Hematopoietic multipotent progenitor cell treated with erythropoietin and hydrocortisone succinate and interleukin-3 and kit ligand, for 4 days (in vitro differentiated cells): Measurements from ENCODE around the gene SMOC1.
"Not testable (repeated sequence)": the region's sequence is repeated elsewhere in the genome, so short reads cannot be mapped to it uniquely, and the experiment has no call there.

Source experiments
- DNase-seq: peaks from one replicate; pipeline ENCODE4 v3.0.0-alpha.2; 2015

SMOC1 gene

GRCh38 chr14:69901113-69901951 is 22.1 kb downstream of the SMOC1 start:
- DNase-seq: no peak

- DNase-seq: not testable (repeated sequence)
These were observed 23.8 kb downstream of the SMOC1 start for GRCh38 chr14:69903046-69903445.

GRCh38 chr14:69904246-69904645 is 25.0 kb downstream of the SMOC1 start:
- no peak for DNase-seq

- no peak for DNase-seq
These were observed 27.0 kb downstream of the SMOC1 start for GRCh38 chr14:69906201-69906600.

- DNase-seq: no peak
These were observed 30.8 kb downstream of the SMOC1 start for GRCh38 chr14:69909826-69910550.

GRCh38 chr14:69910871-69911270 is 31.7 kb downstream of the SMOC1 start:
- no peak for DNase-seq

- no peak for DNase-seq
These were observed 34.5 kb downstream of the SMOC1 start for GRCh38 chr14:69913686-69914085.

- DNase-seq: no peak
These were observed 37.2 kb downstream of the SMOC1 start for GRCh38 chr14:69916396-69916795.

- no peak for DNase-seq
These were observed 38.1 kb downstream of the SMOC1 start for GRCh38 chr14:69917287-69917686.

GRCh38 chr14:69919815-69920214 is 40.6 kb downstream of the SMOC1 start:
- no peak for DNase-seq

GRCh38 chr14:69921052-69921451 is 41.8 kb downstream of the SMOC1 start:
- DNase-seq: no peak

GRCh38 chr14:69922198-69922597 is 43.0 kb downstream of the SMOC1 start:
- DNase-seq: no peak

- no peak for DNase-seq
These were observed 45.0 kb downstream of the SMOC1 start for GRCh38 chr14:69924201-69924600.

- no peak for DNase-seq
These were observed 48.9 kb downstream of the SMOC1 start for GRCh38 chr14:69928111-69928523.

GRCh38 chr14:69930780-69931379 is 51.7 kb downstream of the SMOC1 start:
- no peak for DNase-seq

- DNase-seq: no peak
These were observed 52.7 kb downstream of the SMOC1 start for GRCh38 chr14:69931960-69932359.

- no peak for DNase-seq
These were observed 53.2 kb downstream of the SMOC1 start for GRCh38 chr14:69932391-69932790.

GRCh38 chr14:69933623-69934275 is 54.5 kb downstream of the SMOC1 start:
- DNase-seq: no peak

- no peak for DNase-seq
These were observed 58.3 kb downstream of the SMOC1 start for GRCh38 chr14:69937367-69938081.

GRCh38 chr14:69938751-69939150 is 59.5 kb downstream of the SMOC1 start:
- DNase-seq: no peak

- DNase-seq: no peak
These were observed 62.8 kb downstream of the SMOC1 start for GRCh38 chr14:69941768-69942742.
